Fibroblast of lung (primary cell): Measurements from ENCODE around the gene EXOC3L2. TPM values are rescaled to one million over a fixed set of nuclear protein-coding genes. Genes with fewer than 3 reads are reported as not detected.

Experiments
- DNase-seq, 2 donors: peaks; one replicate each; pipeline versions ENCODE4 v3.0.0 to v3.0.0-alpha.2; 2010; ENCODE audit warnings: low read depth in 2 of 2
- H2AFZ ChIP-seq: 2 replicates; pipeline ENCODE4 v1.5.1; 2012; ENCODE audit warnings: low read length, control low read depth, inconsistent platforms
- H3K27ac ChIP-seq: 2 replicates; pipeline ENCODE4 v1.5.1; 2011; ENCODE audit warnings: low read length, control low read depth; ENCODE audit not compliant: insufficient read depth
- H3K27me3 ChIP-seq: 2 replicates; pipeline ENCODE4 v1.5.1; 2011; ENCODE audit warnings: mild to moderate bottlenecking, low read length; ENCODE audit not compliant: control insufficient read depth, insufficient read depth
- H3K36me3 ChIP-seq: 2 replicates; pipeline ENCODE4 v1.5.1; 2011; ENCODE audit warnings: low read length; ENCODE audit not compliant: control insufficient read depth, insufficient read depth
- H3K4me1 ChIP-seq: 2 replicates; pipeline ENCODE4 v1.5.1; 2011; ENCODE audit warnings: low read length; ENCODE audit not compliant: control insufficient read depth, insufficient read depth; ENCODE audit errors: extremely low read depth
- H3K4me2 ChIP-seq: 2 replicates; pipeline ENCODE4 v1.5.1; 2011; ENCODE audit warnings: low read length, control low read depth; ENCODE audit not compliant: insufficient read depth; ENCODE audit errors: extremely low read depth
- H3K4me3 ChIP-seq, 4 experiments: fragments of 200-600 bp in 1 of 4; sonication (generic) in 1 of 4; replicated peaks in 1 of 4; 2 replicates each; pipeline ENCODE4 v1.5.1; 2011 to 2016; ENCODE audit warnings: low read length in 4 of 4, low read depth in 3 of 4, mild to moderate bottlenecking in 3 of 4, control low read depth in 2 of 4, inconsistent platforms in 1 of 4, mixed read lengths in 1 of 4; ENCODE audit not compliant: insufficient read depth in 1 of 4; ENCODE audit errors: control extremely low read depth in 1 of 4
- H3K79me2 ChIP-seq: 2 replicates; pipeline ENCODE4 v1.5.1; 2012; ENCODE audit warnings: mild to moderate bottlenecking, low read length, inconsistent platforms; ENCODE audit not compliant: control insufficient read depth, insufficient read depth
- H3K9ac ChIP-seq: 2 replicates; pipeline ENCODE4 v1.5.1; 2011; ENCODE audit warnings: mild to moderate bottlenecking, low read length, control low read depth; ENCODE audit not compliant: insufficient read depth
- H3K9me3 ChIP-seq: 2 replicates; pipeline ENCODE4 v1.5.1; 2012; ENCODE audit warnings: low read depth, low read length; ENCODE audit not compliant: control insufficient read depth, insufficient read depth
- H4K20me1 ChIP-seq: 2 replicates; pipeline ENCODE4 v1.5.1; 2011; ENCODE audit warnings: low read length; ENCODE audit not compliant: control insufficient read depth, insufficient read depth; ENCODE audit errors: extremely low read depth
- EZH2 ChIP-seq: IDR thresholded peaks from 2 replicates; pipeline ENCODE4 v1.5.1; 2012; ENCODE audit warnings: low read length, control low read depth, mild to moderate bottlenecking; ENCODE audit errors: missing control alignments
- polyA plus RNA-seq, 2 donors: library from polyadenylated mRNA; depleted of rRNA in 1 of 2; stranded (reverse) in 1 of 2; unstranded in 1 of 2; fragments of >200 nt; gene quantifications; 2 replicates each; pipeline ENCODE4 v1.2.1, GENCODE V29; 2011 to 2012; ENCODE audit warnings: missing spikeins in 1 of 2
- total RNA-seq: library from RNA; depleted of rRNA; stranded (reverse); fragments of >200 nt; gene quantifications from 2 replicates; pipeline ENCODE4 v1.2.1, GENCODE V29; 2014
- TF ChIP-seq, protein P1 (sequence below), 2 donors: IDR thresholded peaks in 1 of 2; conservative IDR thresholded peaks in 1 of 2; 1 replicate in 1 of 2; 2 replicates in 1 of 2; pipeline ENCODE4 v1.5.1; 2011 to 2012; ENCODE audit warnings: low read length in 2 of 2, control low read depth in 1 of 2, inconsistent platforms in 1 of 2, low read depth in 1 of 2, mild to moderate bottlenecking in 1 of 2

The EXOC3L2 gene
- total and polyA plus RNA-seq, 2 donors (not counting 1 experiment from before 2014, with no cell fraction given) = not detected

DNA sequence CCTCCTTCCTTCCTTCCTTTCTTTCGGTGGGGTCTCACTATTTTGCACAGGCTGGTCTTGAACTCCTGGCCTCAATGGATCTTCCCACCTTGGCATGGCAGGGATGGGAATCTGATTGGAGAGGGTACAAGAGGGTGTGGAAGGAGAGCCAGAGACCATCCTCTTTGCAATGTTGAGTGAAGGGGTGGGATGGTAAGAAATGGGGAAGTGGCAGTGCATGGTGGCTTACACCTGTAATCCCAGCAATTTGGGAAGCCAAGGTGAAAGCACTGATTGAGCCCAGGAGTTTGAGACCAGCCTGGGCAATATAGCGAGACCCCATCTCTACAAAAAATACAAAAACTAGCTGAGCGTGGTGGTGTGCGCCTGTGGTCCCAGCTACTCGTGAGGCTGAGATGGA is 61.1 kb downstream of the EXOC3L2 start:
- Histone ChIP-seq H3K4me3 (no peak overlapping the region), H3K27ac (no peak overlapping the region), H3K4me1 (peaks cover 3% of the 10 kb centered on the region), H3K9ac (no peak overlapping the region), H3K36me3 (no peaks in the 10 kb centered on the region), H2AFZ (no peak overlapping the region), H3K79me2 (peaks cover 11% of the 10 kb centered on the region), H3K4me2 (no peak overlapping the region), H4K20me1 (no peaks in the 10 kb centered on the region), H3K27me3 (no peaks in the 10 kb centered on the region), H3K9me3 (no peaks in the 10 kb centered on the region)
- TF ChIP-seq, protein P1, sequence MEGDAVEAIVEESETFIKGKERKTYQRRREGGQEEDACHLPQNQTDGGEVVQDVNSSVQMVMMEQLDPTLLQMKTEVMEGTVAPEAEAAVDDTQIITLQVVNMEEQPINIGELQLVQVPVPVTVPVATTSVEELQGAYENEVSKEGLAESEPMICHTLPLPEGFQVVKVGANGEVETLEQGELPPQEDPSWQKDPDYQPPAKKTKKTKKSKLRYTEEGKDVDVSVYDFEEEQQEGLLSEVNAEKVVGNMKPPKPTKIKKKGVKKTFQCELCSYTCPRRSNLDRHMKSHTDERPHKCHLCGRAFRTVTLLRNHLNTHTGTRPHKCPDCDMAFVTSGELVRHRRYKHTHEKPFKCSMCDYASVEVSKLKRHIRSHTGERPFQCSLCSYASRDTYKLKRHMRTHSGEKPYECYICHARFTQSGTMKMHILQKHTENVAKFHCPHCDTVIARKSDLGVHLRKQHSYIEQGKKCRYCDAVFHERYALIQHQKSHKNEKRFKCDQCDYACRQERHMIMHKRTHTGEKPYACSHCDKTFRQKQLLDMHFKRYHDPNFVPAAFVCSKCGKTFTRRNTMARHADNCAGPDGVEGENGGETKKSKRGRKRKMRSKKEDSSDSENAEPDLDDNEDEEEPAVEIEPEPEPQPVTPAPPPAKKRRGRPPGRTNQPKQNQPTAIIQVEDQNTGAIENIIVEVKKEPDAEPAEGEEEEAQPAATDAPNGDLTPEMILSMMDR (conservative IDR thresholded peaks at IDR 0.05 in 1 of 2, IDR thresholded peaks at IDR 0.05 in 1 of 2; ENCODE audit: low read depth in 1 of 2, low read length in 2 of 2) = no peak
- TF ChIP-seq EZH2 = no peak
- no peak for DNase-seq

DNA sequence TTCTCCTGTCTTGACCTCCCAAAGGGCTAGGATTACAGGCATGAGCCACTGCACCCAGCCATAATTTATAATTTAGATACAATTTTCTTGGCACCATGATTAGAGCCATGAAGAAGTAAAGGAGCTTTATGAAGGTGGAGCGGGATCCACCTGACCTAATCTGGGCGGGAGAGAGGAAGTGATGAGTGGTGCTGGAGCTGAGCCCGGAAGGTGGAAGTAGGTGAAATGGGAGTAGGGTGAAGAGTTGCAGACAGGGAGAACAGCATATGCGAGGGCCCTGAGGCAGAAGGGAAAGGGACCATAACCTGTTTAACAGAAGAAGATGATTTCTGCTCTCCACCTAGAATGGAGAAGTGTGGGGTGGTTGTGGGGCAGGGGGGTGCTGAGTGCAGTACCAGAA is 62.4 kb downstream of the EXOC3L2 start:
- no peak overlapping the region for H3K27ac ChIP-seq
- peaks cover 3% of the 10 kb centered on the region for H3K4me1 ChIP-seq
- TF ChIP-seq, protein P1 (conservative IDR thresholded peaks at IDR 0.05 in 1 of 2, IDR thresholded peaks at IDR 0.05 in 1 of 2; ENCODE audit: low read depth in 1 of 2, low read length in 2 of 2) = no peak
- TF ChIP-seq EZH2 = no peak

DNA sequence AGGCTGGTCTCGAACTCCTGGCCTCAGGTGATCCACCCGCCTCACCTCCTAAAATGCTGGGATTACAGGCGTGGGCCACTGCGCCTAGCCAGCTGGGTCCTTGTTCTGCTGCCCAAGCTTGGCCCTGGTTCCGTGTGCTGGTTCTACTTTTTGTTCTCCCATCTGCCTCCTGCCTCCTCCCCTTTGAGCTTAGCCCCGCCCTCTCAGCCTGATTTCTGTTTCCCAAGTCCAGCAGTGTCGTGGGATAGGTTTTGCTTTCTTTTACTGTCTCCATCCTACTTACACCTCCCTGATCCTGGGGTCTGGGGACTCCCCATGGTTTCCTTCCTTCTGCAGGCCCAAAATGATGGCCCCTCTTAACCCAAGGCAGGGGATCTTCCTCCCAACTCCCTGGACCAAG is 64.3 kb downstream of the EXOC3L2 start:
- H3K4me2 ChIP-seq = no peak overlapping the region
- no peaks in the 10 kb centered on the region for H3K36me3 ChIP-seq
- no peak overlapping the region for H3K9ac ChIP-seq
- H3K4me3 ChIP-seq = peak overlapping the region in 1 of 4 experiments; percentile 10
- TF ChIP-seq, protein P1 (conservative IDR thresholded peaks at IDR 0.05 in 1 of 2, IDR thresholded peaks at IDR 0.05 in 1 of 2; ENCODE audit: low read depth in 1 of 2, low read length in 2 of 2) = no peak
- TF ChIP-seq EZH2 = no peak
- no peaks in the 10 kb centered on the region for H3K27me3 ChIP-seq
- H3K4me1 ChIP-seq = peaks cover 3% of the 10 kb centered on the region
- no peak overlapping the region for H3K27ac ChIP-seq
- H3K9me3 ChIP-seq = no peaks in the 10 kb centered on the region
- peaks cover 11% of the 10 kb centered on the region for H3K79me2 ChIP-seq
- no peak for DNase-seq
- H2AFZ ChIP-seq = no peak overlapping the region
- no peaks in the 10 kb centered on the region for H4K20me1 ChIP-seq

More for the DNA sequence above, 62.4 kb downstream of the EXOC3L2 start:
- H3K36me3 ChIP-seq = no peaks in the 10 kb centered on the region
- peaks cover 11% of the 10 kb centered on the region for H3K79me2 ChIP-seq
- H3K27me3 ChIP-seq = no peaks in the 10 kb centered on the region
- no peak overlapping the region for H3K4me3 ChIP-seq
- H3K9me3 ChIP-seq = no peaks in the 10 kb centered on the region
- H3K4me2 ChIP-seq = no peak overlapping the region
- no peaks in the 10 kb centered on the region for H4K20me1 ChIP-seq
- no peak for DNase-seq
- no peak overlapping the region for H3K9ac ChIP-seq
- H2AFZ ChIP-seq = no peak overlapping the region
